Measurements from ENCODE around the gene PRRC1.

GRCh38 chr5:127563136-127563535, 45.7 kb downstream of the PRRC1 start:
- TF ChIP-seq CTCF (conservative IDR thresholded peaks at IDR 0.05; ENCODE audit: low read length) (no peak), EZH2phosphoT487 (IDR thresholded peaks at IDR 0.05; ENCODE audit: borderline replicate concordance) (no peak)

Measured in Loucy (cell line).